Measurements from ENCODE around the gene ALPL. TPM values are rescaled to one million over a fixed set of nuclear protein-coding genes. Genes with fewer than 3 reads are reported as not detected.
"Not testable (repeated sequence)": the region's sequence is repeated elsewhere in the genome, so short reads cannot be mapped to it uniquely, and the experiment has no call there.

The ALPL gene
- 1.8 and 10.9 TPM in 2 replicates for total RNA-seq (2012; rRNA removed)

GRCh38 chr1:21509351-21510112 lies at the start of gene ALPL:
Gene ALPL (plus strand): TSS chr1:21509423. CDS start chr1:21554082, 44,659 bp downstream.
- Histone ChIP-seq H3K36me3 (ENCODE audit: insufficient read depth, low read length) (no peaks in the 10 kb centered on the region), H3K4me2 (ENCODE audit: low read length) (peak within 1 kb of the TSS; percentile 95), H3K4me3 (ENCODE audit: low read length) (peak within 1 kb of the TSS; percentile 79), H3K9me3 (replicated peaks; ENCODE audit: low read length) (no peaks in the 10 kb centered on the region), H3K27me3 (ENCODE audit: control insufficient read depth, insufficient read depth, low read length) (no peaks in the 10 kb centered on the region), H3K9ac (ENCODE audit: low read depth, low read length) (peak within 1 kb of the TSS; percentile 81), H3K4me1 (ENCODE audit: control insufficient read depth, insufficient read depth, low read length) (peaks cover 40% of the 10 kb centered on the region)

- H3K27me3 ChIP-seq (ENCODE audit: control insufficient read depth, insufficient read depth, low read length); H3K4me2 ChIP-seq (ENCODE audit: low read length); H3K9ac ChIP-seq (ENCODE audit: low read depth, low read length); H3K4me1 ChIP-seq (ENCODE audit: control insufficient read depth, insufficient read depth, low read length); H3K9me3 ChIP-seq (replicated peaks; ENCODE audit: low read length); H3K4me3 ChIP-seq (ENCODE audit: low read length); H3K36me3 ChIP-seq (ENCODE audit: insufficient read depth, low read length): not testable (repeated sequence)
These were observed 44.1 kb upstream of the ALPL start for GRCh38 chr1:21465127-21465526.

GRCh38 chr1:21467946-21468345 lies 41.3 kb upstream of the ALPL start:
- not testable (repeated sequence) for H3K36me3 ChIP-seq (ENCODE audit: insufficient read depth, low read length); H3K9me3 ChIP-seq (replicated peaks; ENCODE audit: low read length); H3K9ac ChIP-seq (ENCODE audit: low read depth, low read length); H3K4me2 ChIP-seq (ENCODE audit: low read length); H3K27me3 ChIP-seq (ENCODE audit: control insufficient read depth, insufficient read depth, low read length); H3K4me1 ChIP-seq (ENCODE audit: control insufficient read depth, insufficient read depth, low read length); H3K4me3 ChIP-seq (ENCODE audit: low read length)

- Histone ChIP-seq H3K4me2 (ENCODE audit: low read length) (no peak overlapping the region), H3K4me3 (ENCODE audit: low read length) (no peak overlapping the region), H3K9ac (ENCODE audit: low read depth, low read length) (no peak overlapping the region), H3K27me3 (ENCODE audit: control insufficient read depth, insufficient read depth, low read length) (no peaks in the 10 kb centered on the region), H3K4me1 (ENCODE audit: control insufficient read depth, insufficient read depth, low read length) (no peaks in the 10 kb centered on the region), H3K9me3 (replicated peaks; ENCODE audit: low read length) (no peaks in the 10 kb centered on the region), H3K36me3 (ENCODE audit: insufficient read depth, low read length) (peaks cover 8% of the 10 kb centered on the region)
These were observed 40.6 kb upstream of the ALPL start for GRCh38 chr1:21468599-21468998.

- H3K36me3 ChIP-seq (ENCODE audit: insufficient read depth, low read length): peaks cover 8% of the 10 kb centered on the region
- no peak overlapping the region for H3K9ac ChIP-seq (ENCODE audit: low read depth, low read length)
- no peaks in the 10 kb centered on the region for H3K27me3 ChIP-seq (ENCODE audit: control insufficient read depth, insufficient read depth, low read length)
- no peak overlapping the region for H3K4me3 ChIP-seq (ENCODE audit: low read length)
- H3K9me3 ChIP-seq (replicated peaks; ENCODE audit: low read length): no peaks in the 10 kb centered on the region
- no peak overlapping the region for H3K4me2 ChIP-seq (ENCODE audit: low read length)
- H3K4me1 ChIP-seq (ENCODE audit: control insufficient read depth, insufficient read depth, low read length): no peaks in the 10 kb centered on the region
These were observed 39.6 kb upstream of the ALPL start for GRCh38 chr1:21469581-21469980.

- H3K9ac ChIP-seq (ENCODE audit: low read depth, low read length): no peak overlapping the region
- H3K4me2 ChIP-seq (ENCODE audit: low read length): no peak overlapping the region
- H3K9me3 ChIP-seq (replicated peaks; ENCODE audit: low read length): no peaks in the 10 kb centered on the region
- no peaks in the 10 kb centered on the region for H3K27me3 ChIP-seq (ENCODE audit: control insufficient read depth, insufficient read depth, low read length)
- peaks cover 9% of the 10 kb centered on the region for H3K36me3 ChIP-seq (ENCODE audit: insufficient read depth, low read length)
- no peaks in the 10 kb centered on the region for H3K4me1 ChIP-seq (ENCODE audit: control insufficient read depth, insufficient read depth, low read length)
- no peak overlapping the region for H3K4me3 ChIP-seq (ENCODE audit: low read length)
These were observed 36.4 kb upstream of the ALPL start for GRCh38 chr1:21472861-21473260.

- H3K9ac ChIP-seq (ENCODE audit: low read depth, low read length): no peak overlapping the region
- H3K9me3 ChIP-seq (replicated peaks; ENCODE audit: low read length): no peaks in the 10 kb centered on the region
- H3K36me3 ChIP-seq (ENCODE audit: insufficient read depth, low read length): peaks cover 17% of the 10 kb centered on the region
- H3K27me3 ChIP-seq (ENCODE audit: control insufficient read depth, insufficient read depth, low read length): no peaks in the 10 kb centered on the region
- no peak overlapping the region for H3K4me3 ChIP-seq (ENCODE audit: low read length)
- H3K4me2 ChIP-seq (ENCODE audit: low read length): no peak overlapping the region
- H3K4me1 ChIP-seq (ENCODE audit: control insufficient read depth, insufficient read depth, low read length): no peaks in the 10 kb centered on the region
These were observed 30.9 kb upstream of the ALPL start for GRCh38 chr1:21478356-21478755.

GRCh38 chr1:21483881-21484280 lies 25.3 kb upstream of the ALPL start:
- H3K4me1 ChIP-seq (ENCODE audit: control insufficient read depth, insufficient read depth, low read length); H3K9me3 ChIP-seq (replicated peaks; ENCODE audit: low read length); H3K9ac ChIP-seq (ENCODE audit: low read depth, low read length); H3K36me3 ChIP-seq (ENCODE audit: insufficient read depth, low read length); H3K4me3 ChIP-seq (ENCODE audit: low read length); H3K27me3 ChIP-seq (ENCODE audit: control insufficient read depth, insufficient read depth, low read length); H3K4me2 ChIP-seq (ENCODE audit: low read length): not testable (repeated sequence)

- Histone ChIP-seq H3K36me3 (ENCODE audit: insufficient read depth, low read length) (no peaks in the 10 kb centered on the region), H3K27me3 (ENCODE audit: control insufficient read depth, insufficient read depth, low read length) (peaks cover 16% of the 10 kb centered on the region), H3K9ac (ENCODE audit: low read depth, low read length) (no peak overlapping the region), H3K4me1 (ENCODE audit: control insufficient read depth, insufficient read depth, low read length) (no peaks in the 10 kb centered on the region), H3K4me2 (ENCODE audit: low read length) (no peak overlapping the region), H3K4me3 (ENCODE audit: low read length) (no peak overlapping the region), H3K9me3 (replicated peaks; ENCODE audit: low read length) (no peaks in the 10 kb centered on the region)
These were observed 20.1 kb upstream of the ALPL start for GRCh38 chr1:21489146-21489545.

- Histone ChIP-seq H3K36me3 (ENCODE audit: insufficient read depth, low read length) (no peaks in the 10 kb centered on the region), H3K4me2 (ENCODE audit: low read length) (no peak overlapping the region), H3K4me3 (ENCODE audit: low read length) (no peak overlapping the region), H3K27me3 (ENCODE audit: control insufficient read depth, insufficient read depth, low read length) (peaks cover 27% of the 10 kb centered on the region), H3K4me1 (ENCODE audit: control insufficient read depth, insufficient read depth, low read length) (no peaks in the 10 kb centered on the region), H3K9me3 (replicated peaks; ENCODE audit: low read length) (no peaks in the 10 kb centered on the region), H3K9ac (ENCODE audit: low read depth, low read length) (no peak overlapping the region)
These were observed 18.3 kb upstream of the ALPL start for GRCh38 chr1:21490774-21491487.

GRCh38 chr1:21491488-21492355 lies 17.5 kb upstream of the ALPL start:
- no peak overlapping the region for H3K4me2 ChIP-seq (ENCODE audit: low read length)

More at GRCh38 chr1:21491488-21492355, 17.5 kb upstream of the ALPL start:
- H3K36me3 ChIP-seq (ENCODE audit: insufficient read depth, low read length): no peaks in the 10 kb centered on the region
- no peaks in the 10 kb centered on the region for H3K9me3 ChIP-seq (replicated peaks; ENCODE audit: low read length)
- no peak overlapping the region for H3K9ac ChIP-seq (ENCODE audit: low read depth, low read length)
- no peaks in the 10 kb centered on the region for H3K4me1 ChIP-seq (ENCODE audit: control insufficient read depth, insufficient read depth, low read length)
- H3K27me3 ChIP-seq (ENCODE audit: control insufficient read depth, insufficient read depth, low read length): peaks cover 30% of the 10 kb centered on the region
- H3K4me3 ChIP-seq (ENCODE audit: low read length): no peak overlapping the region

All from skeletal muscle satellite cell (primary cell).